HL-60 (cell line): Measurements from ENCODE around the gene STN1.

Source experiments
- DNase-seq, 2 experiments: peaks; one replicate each; pipeline ENCODE4 v3.0.0-alpha.2; 2010 to 2020; ENCODE audit warnings: low read depth in 1 of 2, low spot score in 1 of 2
- H3K27ac ChIP-seq: fragments of 250-450 bp; sonication (Bioruptor Pico); replicated peaks from 2 replicates; pipeline ENCODE4 v1.5.1; 2020; ENCODE audit warnings: mild to moderate bottlenecking, moderate library complexity
- H3K27me3 ChIP-seq: fragments of 250-450 bp; sonication (Bioruptor Pico); 2 replicates; pipeline ENCODE4 v1.5.1; 2021; ENCODE audit warnings: mild to moderate bottlenecking, moderate library complexity; ENCODE audit not compliant: insufficient read depth, poor library complexity, severe bottlenecking
- H3K4me3 ChIP-seq: replicated peaks from 2 replicates; pipeline ENCODE4 v1.5.1; 2011; ENCODE audit warnings: mild to moderate bottlenecking, control low read depth, low read length; ENCODE audit not compliant: insufficient read depth
- GABPA ChIP-seq: IDR thresholded peaks from 2 replicates; pipeline ENCODE4 v1.6.1; 2012; ENCODE audit warnings: low read depth
- POLR2AphosphoS5 ChIP-seq: IDR thresholded peaks from 2 replicates; pipeline ENCODE4 v1.6.1; 2012; ENCODE audit warnings: low read depth
- SPI1 ChIP-seq: IDR thresholded peaks from 2 replicates; pipeline ENCODE4 v1.6.1; 2012; ENCODE audit warnings: low read depth, mild to moderate bottlenecking, borderline replicate concordance
- TF ChIP-seq, protein P1 (sequence below): IDR thresholded peaks from one replicate; pipeline ENCODE4 v1.5.1; 2011; ENCODE audit warnings: low read length, control low read depth, inconsistent platforms; ENCODE audit not compliant: insufficient read depth
- TF ChIP-seq, protein P2 (sequence below): IDR thresholded peaks from 2 replicates; pipeline ENCODE4 v1.6.1; 2012; ENCODE audit warnings: low read depth; ENCODE audit not compliant: insufficient replicate concordance

STN1 gene

DNA sequence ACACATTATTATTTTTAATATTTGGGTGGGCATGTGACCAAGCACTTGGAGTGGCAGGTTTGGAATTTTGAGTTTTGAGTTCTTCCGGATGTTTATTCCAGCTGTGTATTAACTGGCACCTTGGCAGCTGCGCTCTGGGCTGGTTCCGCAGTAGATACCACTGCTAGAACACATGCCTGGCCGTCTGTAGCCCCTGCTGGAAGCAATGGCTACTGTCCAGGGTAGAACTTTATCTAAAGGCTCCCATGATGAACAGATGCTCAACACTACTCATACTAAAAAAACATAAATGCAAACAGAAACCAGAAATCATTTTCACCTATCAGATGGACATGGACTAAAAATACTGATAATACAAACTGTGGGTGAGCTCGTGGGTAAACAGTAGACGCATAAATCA, 43.3 kb downstream of the STN1 start:
- TF ChIP-seq POLR2AphosphoS5: no peak
- TF ChIP-seq, protein P1, sequence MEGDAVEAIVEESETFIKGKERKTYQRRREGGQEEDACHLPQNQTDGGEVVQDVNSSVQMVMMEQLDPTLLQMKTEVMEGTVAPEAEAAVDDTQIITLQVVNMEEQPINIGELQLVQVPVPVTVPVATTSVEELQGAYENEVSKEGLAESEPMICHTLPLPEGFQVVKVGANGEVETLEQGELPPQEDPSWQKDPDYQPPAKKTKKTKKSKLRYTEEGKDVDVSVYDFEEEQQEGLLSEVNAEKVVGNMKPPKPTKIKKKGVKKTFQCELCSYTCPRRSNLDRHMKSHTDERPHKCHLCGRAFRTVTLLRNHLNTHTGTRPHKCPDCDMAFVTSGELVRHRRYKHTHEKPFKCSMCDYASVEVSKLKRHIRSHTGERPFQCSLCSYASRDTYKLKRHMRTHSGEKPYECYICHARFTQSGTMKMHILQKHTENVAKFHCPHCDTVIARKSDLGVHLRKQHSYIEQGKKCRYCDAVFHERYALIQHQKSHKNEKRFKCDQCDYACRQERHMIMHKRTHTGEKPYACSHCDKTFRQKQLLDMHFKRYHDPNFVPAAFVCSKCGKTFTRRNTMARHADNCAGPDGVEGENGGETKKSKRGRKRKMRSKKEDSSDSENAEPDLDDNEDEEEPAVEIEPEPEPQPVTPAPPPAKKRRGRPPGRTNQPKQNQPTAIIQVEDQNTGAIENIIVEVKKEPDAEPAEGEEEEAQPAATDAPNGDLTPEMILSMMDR: no peak
- TF ChIP-seq, protein P2, sequence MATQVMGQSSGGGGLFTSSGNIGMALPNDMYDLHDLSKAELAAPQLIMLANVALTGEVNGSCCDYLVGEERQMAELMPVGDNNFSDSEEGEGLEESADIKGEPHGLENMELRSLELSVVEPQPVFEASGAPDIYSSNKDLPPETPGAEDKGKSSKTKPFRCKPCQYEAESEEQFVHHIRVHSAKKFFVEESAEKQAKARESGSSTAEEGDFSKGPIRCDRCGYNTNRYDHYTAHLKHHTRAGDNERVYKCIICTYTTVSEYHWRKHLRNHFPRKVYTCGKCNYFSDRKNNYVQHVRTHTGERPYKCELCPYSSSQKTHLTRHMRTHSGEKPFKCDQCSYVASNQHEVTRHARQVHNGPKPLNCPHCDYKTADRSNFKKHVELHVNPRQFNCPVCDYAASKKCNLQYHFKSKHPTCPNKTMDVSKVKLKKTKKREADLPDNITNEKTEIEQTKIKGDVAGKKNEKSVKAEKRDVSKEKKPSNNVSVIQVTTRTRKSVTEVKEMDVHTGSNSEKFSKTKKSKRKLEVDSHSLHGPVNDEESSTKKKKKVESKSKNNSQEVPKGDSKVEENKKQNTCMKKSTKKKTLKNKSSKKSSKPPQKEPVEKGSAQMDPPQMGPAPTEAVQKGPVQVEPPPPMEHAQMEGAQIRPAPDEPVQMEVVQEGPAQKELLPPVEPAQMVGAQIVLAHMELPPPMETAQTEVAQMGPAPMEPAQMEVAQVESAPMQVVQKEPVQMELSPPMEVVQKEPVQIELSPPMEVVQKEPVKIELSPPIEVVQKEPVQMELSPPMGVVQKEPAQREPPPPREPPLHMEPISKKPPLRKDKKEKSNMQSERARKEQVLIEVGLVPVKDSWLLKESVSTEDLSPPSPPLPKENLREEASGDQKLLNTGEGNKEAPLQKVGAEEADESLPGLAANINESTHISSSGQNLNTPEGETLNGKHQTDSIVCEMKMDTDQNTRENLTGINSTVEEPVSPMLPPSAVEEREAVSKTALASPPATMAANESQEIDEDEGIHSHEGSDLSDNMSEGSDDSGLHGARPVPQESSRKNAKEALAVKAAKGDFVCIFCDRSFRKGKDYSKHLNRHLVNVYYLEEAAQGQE: no peak
- no peak for TF ChIP-seq GABPA
- no peak for TF ChIP-seq SPI1
- DNase-seq: no peak
- Histone ChIP-seq H3K27ac (no peak overlapping the region), H3K4me3 (no peak overlapping the region), H3K27me3 (no peaks in the 10 kb centered on the region)

DNA sequence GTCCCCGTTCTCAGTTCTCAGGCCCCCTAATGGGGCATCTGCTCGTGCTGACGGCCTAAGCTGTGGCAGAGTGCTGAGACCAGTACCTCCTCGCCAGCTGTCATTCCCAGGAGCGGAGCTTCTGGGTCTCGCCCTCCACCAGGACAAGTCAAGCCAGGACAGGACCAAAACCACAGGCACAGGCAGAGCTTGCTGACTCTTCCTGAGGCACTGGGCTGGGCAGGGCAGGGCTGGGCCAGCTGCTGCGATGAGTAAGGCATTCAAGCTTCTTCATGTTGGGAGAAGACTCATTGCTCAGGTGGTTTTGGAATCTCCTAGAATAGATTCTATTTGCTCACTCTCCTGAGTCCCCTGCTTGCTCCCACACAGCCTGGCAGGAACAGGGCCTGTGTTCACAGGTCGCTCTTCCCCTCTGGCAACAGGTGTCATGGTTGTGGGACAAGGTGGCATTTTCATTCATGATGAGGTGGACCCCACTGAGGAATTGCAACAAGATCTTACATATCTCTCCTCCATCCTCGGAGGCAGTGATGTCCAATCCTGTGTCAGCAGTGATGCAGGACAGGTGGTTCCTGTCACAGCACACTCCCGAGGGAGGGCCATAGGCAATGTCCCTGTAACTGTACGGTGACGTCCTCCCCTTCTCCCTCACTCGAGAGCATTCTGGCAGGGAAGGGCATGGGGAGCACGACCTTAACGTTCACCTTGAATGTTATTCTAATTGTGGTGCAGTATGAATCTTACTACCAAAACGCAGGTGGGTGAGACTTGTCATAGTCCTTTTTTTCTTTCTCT, 45.6 kb downstream of the STN1 start:
- H3K4me3 ChIP-seq: no peak overlapping the region
- no peak for DNase-seq
- TF ChIP-seq, protein P2: no peak
- H3K27ac ChIP-seq: no peak overlapping the region
- no peaks in the 10 kb centered on the region for H3K27me3 ChIP-seq

DNA sequence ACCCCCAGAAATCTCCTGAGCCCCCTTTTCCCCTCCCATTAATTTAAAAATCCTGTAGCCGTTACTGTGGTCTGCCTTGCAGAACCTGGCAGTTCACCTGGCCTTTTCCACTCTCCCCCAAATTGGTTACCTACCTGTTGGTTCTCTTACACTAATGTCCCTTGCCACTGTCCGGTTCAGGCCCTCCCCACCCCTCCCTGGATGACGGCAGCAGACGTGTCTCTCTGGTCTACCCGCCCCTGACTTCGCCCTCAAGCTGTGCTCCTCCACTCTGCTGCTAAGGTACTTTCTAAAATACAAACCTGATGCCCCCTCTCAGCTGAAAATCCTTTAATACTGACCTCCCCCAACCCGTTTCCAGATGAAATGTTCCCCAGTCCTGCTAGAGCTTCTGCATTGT, 47.0 kb downstream of the STN1 start:
- no peak for DNase-seq
- no peak overlapping the region for H3K4me3 ChIP-seq
- no peak for TF ChIP-seq GABPA

DNA sequence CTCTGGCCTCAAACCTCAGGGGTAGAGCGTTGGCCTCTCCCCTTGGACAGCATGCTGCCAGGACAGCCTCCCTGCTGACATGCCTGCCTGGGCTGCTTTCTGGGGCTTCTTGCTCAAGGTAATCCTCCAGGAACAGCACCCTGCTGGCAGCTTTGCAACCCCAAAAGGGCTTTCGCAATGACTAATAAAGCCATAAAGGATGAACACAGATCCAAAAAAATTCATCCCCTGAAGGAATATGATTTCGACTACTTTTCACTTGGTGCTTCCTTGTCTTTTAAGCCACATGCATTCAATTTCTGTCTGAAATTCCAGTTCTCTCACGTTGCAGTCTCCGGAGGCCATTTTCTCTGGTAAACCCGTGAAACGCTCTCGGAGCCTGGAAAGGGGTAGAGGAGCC, 47.5 kb downstream of the STN1 start:
- TF ChIP-seq GABPA: no peak
- TF ChIP-seq POLR2AphosphoS5: no peak
- no peak for TF ChIP-seq SPI1
- TF ChIP-seq, protein P1: no peak
- TF ChIP-seq, protein P2: no peak
- Histone ChIP-seq H3K4me3 (no peak overlapping the region), H3K27me3 (no peaks in the 10 kb centered on the region), H3K27ac (no peak overlapping the region)
- no peak for DNase-seq

More for the DNA sequence above, 47.0 kb downstream of the STN1 start:
- no peak overlapping the region for H3K27ac ChIP-seq
- no peaks in the 10 kb centered on the region for H3K27me3 ChIP-seq
